Lower lobe of right lung (tissue), 2 donors: Measurements from ENCODE around the gene CORO2B. TPM values are rescaled to one million over a fixed set of nuclear protein-coding genes. Genes with fewer than 3 reads are reported as not detected.
A peak's percentile ranks its signal among the peaks of the same experiment; 100 is the strongest.

ENCODE experiments used
- ATAC-seq, 2 donors: fragments of 200-7000 bp; cut with Tn5 transposase; one replicate each; pipeline ENCODE4 v1.9.1; 2020 to 2022; ENCODE audit warnings: mild to moderate bottlenecking in 2 of 2, moderate library complexity in 2 of 2
- DNase-seq: peaks from one replicate; pipeline ENCODE4 v3.0.0-alpha.2; 2020
- H3K27ac ChIP-seq: fragments of 200-600 bp; one replicate; pipeline ENCODE4 v1.8.0; 2022
- H3K27me3 ChIP-seq: fragments of 200-600 bp; one replicate; pipeline ENCODE4 v1.8.0; 2022; ENCODE audit warnings: low read depth
- H3K36me3 ChIP-seq: fragments of 200-600 bp; one replicate; pipeline ENCODE4 v1.8.0; 2022; ENCODE audit warnings: mild to moderate bottlenecking
- H3K4me1 ChIP-seq: fragments of 200-600 bp; one replicate; pipeline ENCODE4 v1.8.0; 2022
- H3K4me3 ChIP-seq: fragments of 200-600 bp; one replicate; pipeline ENCODE4 v1.8.0; 2022; ENCODE audit warnings: mild to moderate bottlenecking
- H3K9me3 ChIP-seq: fragments of 200-600 bp; one replicate; pipeline ENCODE4 v1.8.0; 2022
- intact Hi-C: fragments of 100-400 bp; cut with DNase I; formaldehyde crosslinking; loops from one replicate; pipeline ENCODE4 v1.11.0; 2022
- total RNA-seq: library from RNA; stranded (reverse); fragmentation: NEBNext Ultra II Directional; extraction: Animal tissue kit (Norgen Biotek cat#: 25700); gene quantifications from one replicate; pipeline ENCODE4 v1.2.1, GENCODE V29; 2021
- TF ChIP-seq, protein P1 (sequence below): fragments of 200-600 bp; IDR thresholded peaks from one replicate; pipeline ENCODE4 v1.8.0; 2022; ENCODE audit warnings: antibody characterized with exemption, mild to moderate bottlenecking
- donor health status: DM: no; HTN: yes; CAD: no; lungs with severe emphysema.

The CORO2B gene
- total RNA-seq, 1 donor from 2014 or later: 6.8 TPM

DNA sequence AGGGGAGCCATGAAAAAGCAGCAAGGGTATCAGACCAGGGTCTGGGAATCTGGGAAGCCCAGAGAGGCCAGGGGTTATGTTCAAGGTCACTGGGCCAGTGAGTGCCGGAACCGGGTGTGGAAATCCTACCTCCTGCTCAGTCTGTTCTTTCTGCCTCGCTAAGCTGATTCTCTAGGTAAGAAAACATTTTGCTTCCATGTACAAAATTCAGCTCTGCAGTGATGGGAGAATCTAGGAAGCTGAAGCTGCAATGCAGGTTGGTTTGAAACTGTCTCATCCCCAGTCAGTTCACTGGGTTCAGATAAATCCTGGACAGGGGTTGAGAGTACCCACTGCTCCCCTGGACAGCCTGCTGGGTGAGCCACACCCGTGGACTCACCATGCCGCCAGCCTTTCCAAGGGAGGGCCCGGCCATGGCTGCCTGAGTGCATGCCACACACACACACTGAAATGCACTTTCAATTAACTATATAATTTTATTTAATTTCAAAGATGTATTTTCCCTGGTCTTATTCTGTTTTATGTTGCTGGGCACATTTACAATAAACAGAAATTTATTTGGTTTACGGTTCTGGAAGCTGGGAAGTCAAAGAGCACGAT, 108.4 kb downstream of the CORO2B start:
- DNase-seq (no peak), ATAC-seq (no peak)
- TF ChIP-seq, protein P1, sequence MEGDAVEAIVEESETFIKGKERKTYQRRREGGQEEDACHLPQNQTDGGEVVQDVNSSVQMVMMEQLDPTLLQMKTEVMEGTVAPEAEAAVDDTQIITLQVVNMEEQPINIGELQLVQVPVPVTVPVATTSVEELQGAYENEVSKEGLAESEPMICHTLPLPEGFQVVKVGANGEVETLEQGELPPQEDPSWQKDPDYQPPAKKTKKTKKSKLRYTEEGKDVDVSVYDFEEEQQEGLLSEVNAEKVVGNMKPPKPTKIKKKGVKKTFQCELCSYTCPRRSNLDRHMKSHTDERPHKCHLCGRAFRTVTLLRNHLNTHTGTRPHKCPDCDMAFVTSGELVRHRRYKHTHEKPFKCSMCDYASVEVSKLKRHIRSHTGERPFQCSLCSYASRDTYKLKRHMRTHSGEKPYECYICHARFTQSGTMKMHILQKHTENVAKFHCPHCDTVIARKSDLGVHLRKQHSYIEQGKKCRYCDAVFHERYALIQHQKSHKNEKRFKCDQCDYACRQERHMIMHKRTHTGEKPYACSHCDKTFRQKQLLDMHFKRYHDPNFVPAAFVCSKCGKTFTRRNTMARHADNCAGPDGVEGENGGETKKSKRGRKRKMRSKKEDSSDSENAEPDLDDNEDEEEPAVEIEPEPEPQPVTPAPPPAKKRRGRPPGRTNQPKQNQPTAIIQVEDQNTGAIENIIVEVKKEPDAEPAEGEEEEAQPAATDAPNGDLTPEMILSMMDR: no peak
- H3K9me3 ChIP-seq: no peaks in the 10 kb centered on the region
- H3K27me3 ChIP-seq: no peaks in the 10 kb centered on the region
- H3K4me3 ChIP-seq: no peak overlapping the region
- H3K36me3 ChIP-seq: no peaks in the 10 kb centered on the region
- no peaks in the 10 kb centered on the region for H3K4me1 ChIP-seq
- no peak overlapping the region for H3K27ac ChIP-seq
- intact Hi-C loops: no loop called here

DNA sequence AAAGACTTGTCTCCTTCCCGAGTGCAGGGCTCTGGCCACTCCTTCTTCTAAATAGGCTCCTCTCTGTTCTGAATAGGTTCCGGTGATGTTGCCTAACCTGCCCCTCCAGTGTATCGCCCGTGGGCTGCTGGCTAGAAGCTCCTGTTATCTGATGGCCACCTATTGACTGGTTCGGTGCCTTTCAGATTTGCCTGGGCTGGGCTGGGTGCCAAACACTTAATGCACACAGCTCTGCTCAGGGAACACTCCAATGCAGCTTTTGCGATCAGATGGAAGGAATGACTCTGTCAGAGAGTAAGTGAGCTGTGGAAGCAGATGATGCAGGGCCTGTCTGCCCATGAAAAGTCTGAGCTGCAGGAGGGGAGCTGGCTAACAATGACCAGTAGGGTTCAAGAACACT, 112.9 kb downstream of the CORO2B start:
- intact Hi-C loops: no loop called here
- TF ChIP-seq, protein P1: no peak
- no peaks in the 10 kb centered on the region for H3K9me3 ChIP-seq
- no peak for DNase-seq
- H3K4me1 ChIP-seq: no peaks in the 10 kb centered on the region
- no peaks in the 10 kb centered on the region for H3K27me3 ChIP-seq
- H3K4me3 ChIP-seq: no peak overlapping the region
- peak in 1 of 2 donors; percentile 17 for ATAC-seq
- H3K36me3 ChIP-seq: no peaks in the 10 kb centered on the region
- no peak overlapping the region for H3K27ac ChIP-seq

DNA sequence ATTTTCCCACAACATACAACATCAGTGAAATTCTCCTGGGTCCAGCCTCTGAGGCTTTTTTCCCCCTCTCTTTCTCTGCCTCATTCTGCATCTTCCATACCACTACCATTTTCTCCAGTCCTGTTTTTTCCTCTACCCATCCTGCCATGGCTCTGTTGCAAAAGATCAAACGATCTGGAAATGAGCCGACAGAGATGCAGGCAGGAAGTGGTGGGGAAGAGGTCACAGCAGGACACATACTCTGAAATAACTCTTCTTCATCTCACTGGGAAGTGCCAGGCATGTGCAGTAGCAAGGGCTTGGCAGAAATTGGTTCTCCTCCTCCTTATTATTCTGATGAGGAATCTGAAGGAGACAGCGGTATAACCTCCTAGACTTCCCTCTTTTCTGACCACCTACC, 114.3 kb downstream of the CORO2B start:
- no peak for ATAC-seq
- intact Hi-C loops: no loop called here

DNA sequence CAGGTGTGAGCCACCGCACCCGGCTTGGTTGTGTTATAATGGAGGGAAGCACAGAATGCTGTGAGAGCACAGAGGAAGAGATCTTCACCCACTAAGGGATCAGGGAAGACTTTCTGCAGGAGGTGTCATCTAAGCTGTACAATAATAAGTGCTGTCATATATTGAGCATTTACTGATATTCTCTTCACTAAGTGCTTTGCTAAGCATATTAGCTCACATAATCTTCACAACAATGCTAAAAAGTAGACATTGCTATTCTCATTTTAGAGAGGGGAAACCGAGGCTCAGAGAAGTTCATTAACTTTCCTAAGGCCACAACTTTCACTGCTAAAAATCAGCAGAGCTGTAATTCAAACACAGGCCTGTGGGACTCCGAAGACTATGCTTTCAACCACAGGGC, 115.3 kb downstream of the CORO2B start:
- H3K9me3 ChIP-seq: no peaks in the 10 kb centered on the region
- H3K4me3 ChIP-seq: no peak overlapping the region
- no peak for ATAC-seq
- DNase-seq: no peak
- intact Hi-C loops: no loop called here
- H3K4me1 ChIP-seq: no peaks in the 10 kb centered on the region
- H3K27me3 ChIP-seq: no peaks in the 10 kb centered on the region
- no peak overlapping the region for H3K27ac ChIP-seq
- H3K36me3 ChIP-seq: no peaks in the 10 kb centered on the region
- TF ChIP-seq, protein P1: no peak

More for the DNA sequence above, 114.3 kb downstream of the CORO2B start:
- TF ChIP-seq, protein P1: no peak
- DNase-seq: no peak
- H3K36me3 ChIP-seq: no peaks in the 10 kb centered on the region
- no peaks in the 10 kb centered on the region for H3K9me3 ChIP-seq
- no peak overlapping the region for H3K4me3 ChIP-seq
- no peaks in the 10 kb centered on the region for H3K27me3 ChIP-seq
- no peak overlapping the region for H3K27ac ChIP-seq
- no peaks in the 10 kb centered on the region for H3K4me1 ChIP-seq

DNA sequence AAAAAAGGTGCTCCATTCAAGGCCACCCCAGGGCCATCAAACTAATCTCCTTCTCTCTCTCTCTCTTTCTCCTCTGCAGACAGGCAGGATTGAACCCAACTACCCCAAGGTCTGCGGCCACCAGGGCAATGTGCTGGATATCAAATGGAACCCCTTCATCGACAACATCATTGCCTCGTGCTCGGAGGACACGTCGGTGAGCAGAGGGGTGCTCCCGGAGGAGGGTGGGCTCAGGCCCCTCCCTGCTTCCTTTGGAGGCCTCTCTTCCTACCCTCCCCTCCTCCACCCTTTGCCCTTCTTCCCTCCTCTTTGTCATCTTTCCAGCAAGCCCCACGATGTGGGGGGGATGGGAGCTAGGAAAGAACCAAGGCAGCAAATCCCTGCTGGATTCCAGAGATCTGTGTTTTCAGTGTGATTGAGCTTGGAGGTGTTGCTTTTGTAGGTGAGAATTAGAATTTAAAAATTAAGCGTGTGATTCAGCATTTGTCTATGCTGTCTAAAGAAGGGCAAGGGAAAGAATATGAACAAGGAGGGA, 116.3 kb downstream of the CORO2B start:
- H3K9me3 ChIP-seq: no peaks in the 10 kb centered on the region
- no peak overlapping the region for H3K27ac ChIP-seq
- peaks cover 6% of the 10 kb centered on the region for H3K4me1 ChIP-seq
- ATAC-seq: no peak
- H3K36me3 ChIP-seq: no peaks in the 10 kb centered on the region
- no peak overlapping the region for H3K4me3 ChIP-seq
- H3K27me3 ChIP-seq: no peaks in the 10 kb centered on the region
- no peak for DNase-seq
- intact Hi-C loops: no loop called here
- TF ChIP-seq, protein P1: no peak
